SH-SY5Y (cell line): ENCODE data around the gene CRIM1.

ENCODE experiments used
- GATA2 ChIP-seq: IDR thresholded peaks from 2 replicates; pipeline ENCODE4 v1.6.1; 2011; ENCODE audit warnings: mild to moderate bottlenecking, low read depth, low read length
- GATA3 ChIP-seq: IDR thresholded peaks from 2 replicates; pipeline ENCODE4 v1.6.1; 2011; ENCODE audit warnings: low read depth, mild to moderate bottlenecking, low read length, moderate library complexity

DNA sequence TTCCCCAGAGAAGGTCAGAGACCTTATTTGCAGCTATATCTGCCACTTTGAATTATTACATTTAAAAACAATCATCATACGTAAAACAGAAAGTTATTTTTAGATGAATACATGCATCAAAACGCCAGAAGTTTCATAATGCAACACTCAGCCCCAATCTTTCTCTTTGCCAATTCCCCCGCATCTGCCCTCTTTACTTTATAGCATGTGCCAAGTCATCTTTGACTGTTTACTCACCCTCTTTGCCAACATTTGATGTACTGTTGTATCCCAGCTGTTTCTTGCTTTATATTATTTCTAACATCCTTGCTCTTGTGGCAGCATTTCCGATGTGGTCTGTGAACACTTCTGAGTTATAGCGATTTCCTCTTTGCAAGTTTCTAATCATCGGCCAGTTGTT lies 86.2 kb downstream of the CRIM1 start:
- TF ChIP-seq GATA2 (no peak), GATA3 (no peak)
